A204.1 (cell line): Measurements from ENCODE around the gene ARSI.

Experiments used
- FAIRE-seq: peaks from 2 replicates; lab custom pipeline; 2012; peaks lifted over from hg19 to GRCh38; lab: Jason Lieb, UNC

Gene ARSI

DNA sequence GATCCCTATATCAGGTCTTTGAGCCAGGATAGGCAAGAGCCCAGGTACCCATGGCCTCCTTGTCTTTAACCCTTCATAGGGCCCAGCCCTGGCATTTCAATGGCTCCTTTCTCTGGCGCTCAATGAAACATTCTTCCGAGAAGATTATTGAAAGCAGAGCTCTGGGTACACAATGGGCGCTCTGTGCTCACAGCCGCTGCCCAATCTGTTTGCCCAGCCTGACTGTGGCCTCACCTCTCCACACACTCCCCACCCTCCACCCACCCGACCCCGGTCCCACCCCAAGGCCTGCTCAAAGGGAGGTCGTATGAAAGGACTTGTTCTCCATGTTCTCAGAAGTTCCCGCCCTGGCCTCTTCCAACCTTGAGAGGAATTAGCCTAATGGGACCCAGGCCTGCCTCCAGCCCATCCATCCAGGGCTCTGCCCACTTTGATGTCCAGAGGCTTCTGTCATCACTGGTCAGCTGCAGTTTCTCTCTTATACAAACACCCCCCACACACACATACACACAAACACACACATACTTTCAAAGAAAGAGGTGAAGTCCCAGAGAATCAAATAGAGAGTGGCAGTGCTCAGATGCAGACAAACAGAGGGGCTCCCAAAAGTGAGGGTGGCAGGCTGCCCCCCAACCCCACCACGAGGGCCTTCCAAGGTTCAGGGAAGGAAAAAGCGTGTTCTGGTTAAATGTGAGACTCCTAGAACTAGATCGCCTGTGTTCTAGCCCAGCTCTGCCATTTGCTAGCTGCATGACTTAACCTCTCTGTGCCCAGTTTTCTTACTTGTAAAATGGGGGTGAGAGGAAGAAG, 5.1 kb upstream of the ARSI start:
- FAIRE-seq = no peak

DNA sequence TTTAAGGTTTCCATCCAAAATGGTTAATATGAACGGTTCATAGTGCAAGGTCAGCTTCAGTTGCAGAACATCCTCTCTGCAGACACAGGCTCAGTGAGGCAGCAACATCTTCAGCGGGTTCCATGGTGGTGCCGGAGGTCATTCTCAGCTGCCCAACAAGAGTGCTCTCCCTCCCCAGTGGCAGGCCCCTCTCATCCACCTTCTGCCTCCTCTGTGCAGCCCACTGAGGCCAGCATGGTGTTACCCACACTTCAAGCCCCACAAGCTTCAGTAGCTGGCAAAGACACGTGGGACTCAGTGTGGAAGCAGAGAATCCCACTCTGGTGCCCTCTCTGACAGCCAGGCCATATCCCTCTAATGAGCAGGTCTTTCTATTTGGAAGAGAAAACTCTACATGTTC, 4.1 kb upstream of the ARSI start:
- FAIRE-seq = no peak

DNA sequence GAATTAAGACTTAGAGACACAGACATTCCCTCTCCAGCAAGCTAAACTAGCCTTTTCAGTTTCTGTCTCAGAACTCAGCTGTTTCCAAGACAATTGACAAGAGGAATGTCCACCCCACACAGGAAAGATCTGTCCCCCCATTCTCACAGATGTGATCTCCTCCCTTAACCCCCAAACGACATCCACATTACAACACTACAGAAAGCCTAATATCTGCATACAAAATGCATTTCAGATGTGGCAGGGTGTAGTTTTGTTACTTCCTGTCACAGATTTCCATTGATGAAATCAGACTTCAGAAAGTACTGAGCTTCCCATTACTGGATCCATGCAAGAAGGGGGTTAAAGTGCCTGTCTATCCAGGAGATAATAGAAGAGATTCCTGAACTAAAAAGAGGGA, 2.9 kb upstream of the ARSI start:
- FAIRE-seq = no peak

DNA sequence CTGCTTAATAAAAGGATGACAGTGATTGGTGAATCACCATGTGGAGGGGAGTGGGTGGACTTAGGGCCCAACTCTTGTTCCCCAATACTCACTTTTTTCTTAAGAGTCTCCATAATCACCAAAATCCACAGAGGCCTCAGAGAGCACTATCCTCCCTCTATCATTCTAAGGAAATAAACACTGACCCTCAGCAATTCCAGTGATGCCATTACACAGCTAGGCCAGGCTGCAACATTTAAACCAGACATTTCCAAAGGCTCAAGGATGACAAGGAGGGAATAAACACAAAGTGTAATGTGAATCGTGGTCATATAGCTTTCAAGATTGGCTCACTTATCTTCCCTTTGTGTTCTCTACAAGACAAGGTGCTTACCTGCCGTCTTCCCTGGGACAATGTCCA, 2.4 kb upstream of the ARSI start:
- no peak for FAIRE-seq

DNA sequence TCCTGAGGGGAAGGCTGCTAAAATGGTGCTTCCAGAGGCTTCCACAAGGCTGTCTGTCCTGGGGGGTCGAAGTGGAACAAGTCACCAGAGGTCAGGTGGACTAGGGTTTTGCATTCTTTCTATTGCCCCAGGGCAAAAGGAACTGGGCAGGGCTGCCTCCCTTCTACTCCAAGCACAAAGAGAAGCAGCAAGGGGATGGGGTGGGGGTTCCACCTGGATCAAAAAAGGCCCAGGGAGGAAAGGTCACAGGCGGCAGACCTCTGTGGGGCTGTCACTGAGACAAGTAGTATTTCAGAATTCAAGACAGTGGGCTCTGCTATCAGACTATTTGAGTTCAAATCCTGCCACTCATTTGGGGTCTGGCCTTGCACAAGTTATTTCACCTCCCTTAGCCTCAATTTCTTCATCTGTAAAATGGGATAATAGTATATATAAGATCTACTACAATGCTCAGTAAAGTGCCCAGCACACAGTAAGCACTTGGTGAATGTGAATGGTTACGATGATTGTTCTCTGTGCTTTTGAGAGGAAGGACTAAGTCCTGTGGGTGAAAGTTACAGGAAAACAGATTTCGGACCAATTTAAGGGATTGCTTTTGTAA, 1.9 kb upstream of the ARSI start:
- no peak for FAIRE-seq

DNA sequence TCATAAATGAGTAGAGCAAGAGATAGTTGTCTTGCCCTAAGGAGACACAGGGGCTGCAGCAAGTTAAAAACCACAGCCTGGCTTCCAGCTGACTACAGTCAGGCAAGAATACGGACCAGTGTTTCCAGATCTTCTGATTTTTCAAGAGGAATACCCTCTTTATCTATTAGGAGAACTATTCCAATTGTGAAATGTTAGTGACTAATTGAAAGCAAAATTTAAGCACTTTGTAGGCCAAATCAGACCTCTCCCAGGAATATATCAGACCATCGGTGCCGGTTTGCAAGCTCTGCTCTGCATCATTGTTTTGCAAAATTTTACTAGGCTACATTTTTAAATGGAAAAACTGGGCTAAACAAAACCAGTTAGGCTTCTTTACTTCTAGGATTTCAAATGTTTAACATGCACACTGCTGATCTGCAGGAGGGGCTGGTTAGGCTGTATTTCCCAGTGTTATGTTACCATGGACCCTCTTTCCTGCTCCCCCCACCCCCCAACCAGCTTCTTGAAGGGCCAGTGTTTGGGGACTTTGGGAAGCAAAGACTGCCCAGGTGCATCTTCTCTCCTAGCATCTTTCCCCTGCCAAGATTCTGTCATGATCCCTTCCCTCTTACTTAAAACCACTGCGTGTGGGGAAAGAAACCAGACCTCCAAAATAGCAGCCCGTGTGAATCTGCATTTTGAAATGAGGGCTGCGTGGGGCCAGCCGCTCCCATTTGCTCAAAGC, 1.1 kb upstream of the ARSI start:
- no peak for FAIRE-seq

DNA sequence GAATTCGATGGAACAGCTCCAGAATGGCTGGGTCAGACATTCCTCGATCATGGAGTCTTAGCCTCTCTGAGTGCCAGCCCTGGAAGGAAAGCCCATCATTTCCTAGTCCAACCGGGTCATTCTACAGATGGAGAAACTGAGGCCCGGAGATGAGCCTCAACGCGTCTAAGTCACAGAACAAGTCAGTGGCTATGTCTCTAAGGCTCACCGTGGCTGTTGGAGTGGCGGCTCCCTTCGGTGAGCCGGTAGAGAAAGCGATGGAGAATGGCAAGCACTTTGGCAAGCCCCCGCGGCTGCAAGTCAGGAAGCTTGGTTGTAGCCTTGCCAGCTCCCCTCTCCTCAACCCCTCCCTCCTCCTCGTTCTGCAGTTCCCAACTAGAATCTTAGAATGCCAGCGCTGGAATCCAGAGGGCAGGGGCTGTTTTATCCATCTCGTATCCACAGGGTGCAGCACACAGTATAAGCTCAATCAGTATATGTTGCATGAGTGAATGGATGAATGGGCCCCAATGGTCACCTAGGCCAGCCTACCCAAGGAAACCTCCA, 438 bp upstream of the ARSI start:
- FAIRE-seq = no peak

DNA sequence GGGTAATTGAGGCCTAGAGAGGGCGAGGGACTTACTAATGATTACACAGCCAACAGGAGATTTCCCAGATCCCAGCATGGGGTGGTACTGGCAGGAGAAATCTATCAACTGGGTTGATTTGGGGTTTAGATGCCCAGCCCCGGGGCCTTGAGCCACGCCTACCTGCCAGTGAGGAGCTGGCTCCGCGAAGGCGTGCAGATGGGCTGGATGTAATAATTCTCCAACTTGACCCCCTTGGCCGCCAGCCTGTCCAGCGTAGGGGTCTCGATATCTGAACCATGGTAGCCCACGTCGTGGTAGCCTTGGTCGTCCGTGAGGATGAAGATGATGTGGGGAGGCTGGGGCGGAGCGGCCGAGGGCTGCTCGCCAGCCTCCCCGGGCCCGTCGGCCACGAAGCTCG, 804 bp downstream of the ARSI start:
- FAIRE-seq = no peak

DNA sequence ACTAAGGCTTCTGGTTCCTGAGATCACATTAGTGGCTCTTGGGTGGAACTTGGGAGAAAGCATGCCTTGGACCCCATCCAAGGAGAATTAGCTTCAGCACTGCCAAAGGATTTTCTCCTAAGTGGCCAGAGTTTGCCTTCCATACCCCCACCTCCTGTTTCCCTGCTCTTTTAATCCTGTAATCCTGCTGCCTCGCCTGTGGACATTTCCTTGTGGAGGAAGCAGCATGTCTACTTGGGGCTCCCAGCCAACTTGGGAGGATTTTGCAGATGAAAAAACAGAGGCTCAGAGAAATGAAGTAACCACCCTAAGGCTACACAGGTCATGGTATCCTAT, 1.6 kb downstream of the ARSI start:
- no peak for FAIRE-seq

DNA sequence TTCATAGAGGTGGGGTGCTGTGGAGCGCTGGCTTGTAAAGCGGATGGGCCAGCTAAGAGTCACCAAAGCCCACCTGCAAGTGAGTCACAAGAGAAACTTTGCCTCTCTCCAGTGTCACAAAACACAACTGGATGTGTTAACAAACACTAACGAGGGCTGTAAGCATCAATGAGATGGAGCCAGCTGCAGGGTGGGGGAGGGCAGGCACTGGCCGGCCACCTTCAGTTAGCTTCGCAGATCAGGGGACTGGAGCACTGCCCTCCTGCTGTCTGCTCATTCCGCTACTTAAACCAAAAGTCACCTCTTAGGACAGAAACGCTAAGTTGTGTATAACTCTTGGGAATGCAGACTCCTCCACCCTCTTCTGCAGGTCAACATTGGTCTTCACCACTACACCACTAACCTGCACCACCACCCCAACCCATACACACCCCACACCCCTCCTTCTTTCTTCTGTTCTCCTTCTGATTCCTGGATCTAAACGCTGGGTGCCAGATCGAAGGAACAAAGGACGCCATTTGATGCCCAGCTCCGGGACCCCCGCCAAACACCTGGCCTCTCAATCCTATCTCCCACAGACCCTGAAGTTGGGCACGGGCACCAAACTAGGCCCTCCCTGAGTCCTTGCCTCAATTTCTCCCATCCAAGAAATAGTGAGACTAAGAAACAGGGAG, 2.1 kb downstream of the ARSI start:
- no peak for FAIRE-seq

DNA sequence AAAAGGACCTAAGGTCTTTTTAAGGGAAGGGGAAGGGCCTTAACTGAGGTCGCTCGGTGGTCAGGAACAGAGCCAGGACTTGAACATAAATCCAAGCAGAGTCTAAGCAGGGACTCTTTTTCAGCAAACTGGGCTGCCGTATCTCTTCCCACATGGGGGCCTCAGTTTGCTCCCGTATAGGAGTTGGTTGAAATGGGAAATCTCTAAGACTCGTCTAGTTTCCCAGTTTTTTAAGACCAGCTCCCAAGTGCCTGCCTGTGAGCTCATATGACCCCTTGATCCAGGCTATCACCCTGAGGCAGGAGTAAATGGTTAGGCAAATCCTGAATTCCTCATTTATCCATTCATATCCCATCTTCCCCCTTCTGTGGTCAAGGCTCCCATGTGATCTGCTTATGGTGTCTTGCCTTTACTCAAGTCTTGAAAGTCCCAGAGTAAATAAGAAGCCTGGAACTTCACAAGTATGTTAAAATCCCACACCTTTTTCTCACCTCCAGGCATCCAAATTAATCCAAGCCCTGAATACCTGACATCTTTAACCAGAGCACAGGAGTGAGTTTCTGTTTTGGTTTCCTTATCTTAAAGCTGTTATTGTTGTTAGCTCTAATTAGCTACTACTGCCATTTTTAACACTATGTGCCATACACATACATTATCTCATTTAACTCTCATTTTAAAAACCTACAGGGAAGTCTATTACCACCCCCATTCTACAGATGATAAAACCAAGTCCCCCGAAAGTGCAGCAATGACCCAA, 3.0 kb downstream of the ARSI start:
- FAIRE-seq = no peak

DNA sequence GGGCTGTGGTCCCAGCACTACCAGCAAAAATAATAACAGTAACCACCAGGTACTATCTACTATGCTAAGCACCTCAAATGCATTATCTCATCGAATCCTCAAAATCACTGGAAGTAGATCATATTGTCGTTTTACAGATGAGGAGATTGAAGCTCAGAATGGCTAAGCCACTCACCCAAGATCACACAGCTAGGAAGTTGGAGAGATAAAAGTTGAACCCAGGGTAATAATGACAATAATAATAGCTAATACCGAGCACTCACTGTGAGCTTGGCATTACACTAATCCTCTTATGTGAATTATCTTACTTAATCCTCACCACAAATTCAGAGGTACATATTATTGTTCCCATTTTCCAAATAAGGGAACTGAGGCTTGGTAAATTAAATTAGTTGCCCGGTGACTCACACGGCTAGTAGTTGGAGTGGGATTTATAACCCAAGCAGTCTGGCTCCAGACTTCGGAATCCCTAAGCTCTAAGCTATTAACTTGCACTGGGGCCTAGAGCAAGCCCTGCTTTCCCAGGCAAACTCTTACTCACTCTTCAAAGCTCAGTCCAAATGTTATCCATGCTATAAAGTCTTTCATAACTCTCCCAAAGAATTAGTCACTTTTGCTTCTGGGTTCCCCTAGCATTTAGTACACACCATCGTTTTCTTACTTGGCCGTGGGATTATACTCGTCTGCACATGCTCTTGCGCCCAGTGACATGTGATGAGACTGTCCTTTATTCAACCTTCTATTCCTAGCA, 3.8 kb downstream of the ARSI start:
- no peak for FAIRE-seq

DNA sequence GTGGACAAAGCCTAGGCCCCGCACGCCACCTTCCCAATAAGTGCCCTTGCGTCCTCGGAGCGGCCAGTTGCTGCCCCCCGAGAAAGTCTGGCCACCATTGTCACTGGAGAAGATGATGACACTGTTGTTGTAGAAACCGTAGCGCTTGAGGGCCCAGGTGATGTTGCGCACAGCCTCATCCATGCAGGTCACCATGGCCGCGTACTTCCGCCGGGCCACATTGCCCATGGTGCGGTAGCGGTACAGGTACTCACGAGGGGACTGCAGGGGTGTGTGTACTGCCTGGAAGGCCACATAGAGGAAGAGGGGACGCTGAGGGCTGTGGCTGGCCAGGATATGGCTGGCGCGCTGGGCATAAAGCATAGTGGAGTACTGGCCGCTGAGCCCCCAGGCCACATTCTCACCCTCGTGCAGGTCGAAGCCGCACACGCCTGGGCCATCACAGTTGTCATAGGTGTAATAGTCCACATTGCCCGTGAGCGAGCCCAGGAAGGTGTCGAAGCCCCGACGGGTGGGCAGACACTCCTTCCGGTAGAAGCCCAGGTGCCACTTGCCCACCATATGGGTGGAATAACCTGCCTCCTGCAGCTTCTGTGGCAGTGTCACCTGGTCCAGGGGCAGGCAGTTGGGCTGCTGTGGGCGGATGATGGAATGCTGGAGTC, 4.6 kb downstream of the ARSI start:
- no peak for FAIRE-seq

DNA sequence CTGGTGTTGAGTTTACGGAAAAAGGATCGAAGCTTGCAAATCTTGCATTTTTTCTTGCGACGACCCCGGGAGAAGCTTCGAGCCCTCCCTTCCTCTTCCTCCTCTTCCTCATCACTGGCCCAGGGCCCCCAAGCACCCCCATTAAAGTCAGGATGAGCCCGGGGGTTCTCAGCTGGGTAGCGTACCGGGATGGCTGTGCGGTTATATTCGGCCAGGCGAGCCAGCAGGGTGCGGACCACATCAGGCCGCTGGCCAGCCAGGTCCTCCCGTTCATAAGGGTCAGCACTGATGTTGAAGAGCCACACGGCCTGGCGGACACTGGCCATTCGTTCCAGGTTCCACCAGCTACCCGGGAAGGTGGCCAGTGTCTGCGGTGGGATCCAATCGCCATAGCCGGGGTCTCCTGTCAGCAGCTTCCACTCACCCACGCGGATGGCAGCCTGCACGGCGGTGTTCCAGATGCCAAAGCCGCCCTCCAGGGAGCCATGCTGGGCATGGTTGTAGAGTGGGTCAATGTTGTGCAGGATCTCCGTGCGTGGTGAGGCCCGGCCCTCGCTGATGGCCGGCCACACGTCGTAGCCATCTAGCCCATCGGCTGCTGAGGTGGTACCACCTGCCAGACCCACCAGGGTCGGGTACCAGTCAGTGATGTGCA, 5.3 kb downstream of the ARSI start:
- FAIRE-seq = no peak

DNA sequence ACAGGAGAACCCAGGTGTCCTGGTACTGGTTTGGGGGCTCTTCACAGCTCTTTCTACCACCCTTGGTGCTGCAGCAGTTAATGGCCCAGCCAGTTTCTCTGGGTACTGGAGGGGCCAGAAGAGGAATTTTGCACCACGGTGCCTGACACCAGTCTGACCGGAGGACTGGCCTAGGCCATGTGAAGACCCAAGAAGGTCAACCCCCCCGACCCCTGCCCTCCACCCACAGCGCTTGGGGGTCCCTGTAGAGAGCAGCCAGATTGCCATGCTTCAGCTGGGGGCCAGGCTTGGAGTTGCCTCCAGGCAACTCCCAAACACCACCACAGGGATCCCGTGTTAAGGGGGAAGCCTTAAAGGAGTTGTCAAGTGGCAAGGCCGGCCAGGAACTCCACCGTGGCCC, 6.2 kb downstream of the ARSI start:
- no peak for FAIRE-seq

DNA sequence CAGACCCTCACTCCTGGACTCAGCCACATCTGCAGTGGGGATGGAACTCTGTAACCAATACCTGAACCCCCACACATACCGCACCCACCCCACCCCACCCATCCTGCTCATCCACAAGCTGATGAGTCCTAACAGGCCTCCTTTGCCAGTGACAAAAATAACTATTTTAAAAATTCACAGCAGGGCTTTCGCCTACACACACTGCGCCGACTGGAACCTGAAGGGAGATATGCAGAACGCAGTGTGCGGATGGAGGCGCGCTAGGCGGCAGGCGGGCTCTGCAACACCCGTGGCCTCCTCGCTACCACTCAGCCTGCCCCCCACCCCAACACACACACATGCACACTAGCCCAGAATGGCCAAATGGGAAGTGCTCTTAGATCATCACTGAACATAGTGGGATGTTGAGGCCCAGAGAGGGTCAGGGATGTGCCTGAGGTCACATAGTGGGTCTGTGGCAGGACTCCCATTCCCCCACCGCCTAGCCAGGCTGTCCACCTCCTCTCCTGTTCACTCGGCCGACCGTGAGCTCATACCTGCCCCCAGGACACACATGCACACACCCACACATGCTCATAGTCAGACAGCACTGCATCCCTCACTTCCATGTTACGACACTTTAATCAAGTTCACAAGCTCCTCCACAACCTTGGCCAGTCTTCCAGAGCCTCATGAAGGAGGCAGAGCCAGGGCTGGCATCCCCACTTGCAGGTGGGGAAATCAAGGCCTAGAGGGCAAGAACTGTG, 6.8 kb downstream of the ARSI start:
- FAIRE-seq = no peak

DNA sequence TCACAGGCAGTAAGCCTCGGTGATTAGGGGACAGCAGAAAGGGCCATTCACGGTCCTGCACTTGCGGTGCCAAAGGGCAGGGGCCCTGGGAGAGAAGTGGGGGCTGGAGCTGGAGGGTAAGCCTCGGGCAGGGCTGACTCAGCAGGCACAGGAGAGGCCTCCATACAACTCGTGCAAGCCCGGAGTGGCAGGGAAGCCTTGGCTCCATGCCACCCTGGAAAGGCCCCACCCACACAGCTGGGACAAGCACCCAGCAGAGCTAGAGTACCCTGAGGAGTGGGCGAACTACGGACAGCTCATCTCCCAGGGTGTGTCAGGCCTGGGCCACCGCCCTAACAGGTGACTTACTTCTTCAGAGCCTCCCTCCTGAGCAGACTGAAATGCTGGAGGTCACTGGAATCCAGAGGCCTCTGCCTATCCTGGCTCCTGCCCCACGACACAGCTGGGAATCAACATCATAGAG, 7.5 kb downstream of the ARSI start:
- no peak for FAIRE-seq

DNA sequence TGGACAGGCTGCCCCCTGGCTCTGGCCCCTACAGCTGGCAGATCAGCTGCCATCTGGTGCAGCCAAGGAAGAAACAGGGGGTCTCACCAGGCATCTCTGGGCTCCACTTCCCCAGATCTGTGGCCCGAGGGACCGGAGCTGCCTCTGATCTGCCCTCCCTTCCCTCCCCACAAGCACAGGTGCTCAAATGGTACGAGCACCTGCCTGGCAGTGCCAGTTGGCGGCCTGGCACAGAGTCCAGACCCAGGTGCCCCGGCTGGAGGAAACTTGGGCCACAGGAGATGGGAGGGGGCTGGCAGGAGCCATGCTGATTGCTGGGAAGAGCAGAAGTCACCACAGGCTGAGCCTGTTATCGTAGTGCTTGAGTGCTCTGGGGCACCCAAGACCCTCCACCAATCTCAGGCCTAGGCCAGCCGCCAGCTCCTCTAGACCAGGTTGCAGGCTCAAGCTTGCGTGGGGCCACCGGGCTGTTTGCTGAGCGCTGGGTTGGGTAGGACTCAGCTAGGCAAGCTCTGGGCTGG, 8.1 kb downstream of the ARSI start:
- FAIRE-seq = no peak
